HepG2 (cell line): ENCODE results near the gene B4GALT3. TPM values are rescaled to one million over a fixed set of nuclear protein-coding genes. Genes with fewer than 3 reads are reported as not detected.

Experiments
- CAMTA2 ChIP-seq: sonication (generic); formaldehyde crosslinking; IDR thresholded peaks from 2 replicates; pipeline ENCODE4 v1.4.0; 2020; ENCODE audit warnings: mild to moderate bottlenecking, missing genetic modification reagents, borderline replicate concordance
- GFI1 ChIP-seq: sonication (generic); formaldehyde crosslinking; IDR thresholded peaks from 2 replicates; pipeline ENCODE4 v1.5.0; 2020; ENCODE audit warnings: missing genetic modification reagents, mild to moderate bottlenecking, borderline replicate concordance
- HOXA5 ChIP-seq: sonication (generic); formaldehyde crosslinking; IDR thresholded peaks from 2 replicates; pipeline ENCODE4 v1.4.0; 2020; ENCODE audit warnings: missing genetic modification reagents
- KAT7 ChIP-seq: IDR thresholded peaks from 2 replicates; pipeline ENCODE4 v1.6.1; 2018; ENCODE audit warnings: borderline replicate concordance, missing compliant biosample characterization
- KDM2A ChIP-seq: sonication (generic); formaldehyde crosslinking; IDR thresholded peaks from 2 replicates; pipeline ENCODE4 v1.4.0; 2020; ENCODE audit warnings: low read depth, missing genetic modification reagents, borderline replicate concordance
- KLF6 ChIP-seq: IDR thresholded peaks from 2 replicates; pipeline ENCODE4 v1.8.0; 2016; ENCODE audit warnings: missing biosample characterization, missing genetic modification reagents
- MTF2 ChIP-seq: sonication (generic); formaldehyde crosslinking; IDR thresholded peaks from 2 replicates; pipeline ENCODE4 v1.5.0; 2020; ENCODE audit warnings: missing genetic modification reagents, borderline replicate concordance
- NBN ChIP-seq: fragments of 450-650 bp; conservative IDR thresholded peaks from 2 replicates; pipeline ENCODE4 v1.6.1; 2017
- NCOA1 ChIP-seq: sonication (generic); formaldehyde crosslinking; IDR thresholded peaks from 2 replicates; pipeline ENCODE4 v1.9.0; 2021; ENCODE audit warnings: missing genetic modification reagents
- PTBP1 ChIP-seq: fragments of 200-400 bp; formaldehyde crosslinking; IDR thresholded peaks from 2 replicates; pipeline ENCODE4 v1.6.1; 2018; ENCODE audit warnings: low read length, low read depth; ENCODE audit not compliant: poor library complexity, severe bottlenecking
- REL ChIP-seq: sonication (generic); formaldehyde crosslinking; conservative IDR thresholded peaks from 2 replicates; pipeline ENCODE4 v1.8.0; 2022; ENCODE audit warnings: mild to moderate bottlenecking, missing genetic modification reagents, moderate library complexity
- XBP1 ChIP-seq: sonication (generic); formaldehyde crosslinking; IDR thresholded peaks from 2 replicates; pipeline ENCODE4 v1.5.0; 2020; ENCODE audit warnings: missing genetic modification reagents
- ZNF263 ChIP-seq: sonication (generic); formaldehyde crosslinking; IDR thresholded peaks from 2 replicates; pipeline ENCODE4 v1.4.0; 2020; ENCODE audit warnings: missing genetic modification reagents
- ZNF589 ChIP-seq: sonication (generic); formaldehyde crosslinking; conservative IDR thresholded peaks from 2 replicates; pipeline ENCODE4 v1.8.0; 2022; ENCODE audit warnings: mild to moderate bottlenecking, moderate library complexity, missing genetic modification reagents
- ZNF678 ChIP-seq: sonication (generic); formaldehyde crosslinking; IDR thresholded peaks from 2 replicates; pipeline ENCODE4 v1.4.0; 2020; ENCODE audit warnings: mild to moderate bottlenecking, missing genetic modification reagents
- polyA plus RNA-seq, 8 experiments: library from polyadenylated mRNA; depleted of rRNA in 3 of 8; stranded (reverse) in 7 of 8; unstranded in 1 of 8; fragments of >200 nt; fragmentation: Illumina TruSeq in 4 of 8; extraction: Trizol in 4 of 8; gene quantifications; 2 replicates each; pipeline versions ENCODE4 v1.2.1 to v1.2.3, GENCODE V29; 2011 to 2016; ENCODE audit warnings: low read depth in 4 of 8, missing spikeins in 1 of 8, mixed read lengths in 1 of 8; ENCODE audit not compliant: insufficient read depth in 1 of 8
- total RNA-seq, 5 experiments: library from RNA; depleted of rRNA; stranded (reverse); fragments of >200 nt; fragmentation: Illumina TruSeq; extraction: Trizol; gene quantifications; 2 replicates each; pipeline ENCODE4 v1.2.3, GENCODE V29; 2016; ENCODE audit warnings: low read depth in 1 of 5
- TF ChIP-seq, protein P1 (sequence below): sonication (generic); formaldehyde crosslinking; IDR thresholded peaks from 2 replicates; pipeline ENCODE4 v1.9.0; 2021; ENCODE audit warnings: missing genetic modification reagents, mild to moderate bottlenecking, borderline replicate concordance
- TF ChIP-seq, protein P2 (sequence below): conservative IDR thresholded peaks from 2 replicates; pipeline ENCODE4 v1.6.1; 2018; ENCODE audit warnings: missing genetic modification reagents
- TF ChIP-seq, protein P3 (sequence below): sonication (generic); formaldehyde crosslinking; IDR thresholded peaks from 2 replicates; pipeline ENCODE4 v1.4.0; 2020; ENCODE audit warnings: missing genetic modification reagents, low read depth, mild to moderate bottlenecking, borderline replicate concordance
- TF ChIP-seq, protein P4 (sequence below): sonication (generic); formaldehyde crosslinking; IDR thresholded peaks from 2 replicates; pipeline ENCODE4; 2020; ENCODE audit warnings: missing genetic modification reagents, mild to moderate bottlenecking, borderline replicate concordance
- TF ChIP-seq, protein P5 (sequence below): sonication (generic); formaldehyde crosslinking; IDR thresholded peaks from 2 replicates; pipeline ENCODE4 v1.5.0; 2020; ENCODE audit warnings: missing genetic modification reagents, mild to moderate bottlenecking, borderline replicate concordance

The B4GALT3 gene
- total and polyA plus RNA-seq, 2 of the 13 experiments (the other 11 are each of a cell fraction or from before 2014, with no cell fraction given) = 35.6 to 40.4 TPM

DNA sequence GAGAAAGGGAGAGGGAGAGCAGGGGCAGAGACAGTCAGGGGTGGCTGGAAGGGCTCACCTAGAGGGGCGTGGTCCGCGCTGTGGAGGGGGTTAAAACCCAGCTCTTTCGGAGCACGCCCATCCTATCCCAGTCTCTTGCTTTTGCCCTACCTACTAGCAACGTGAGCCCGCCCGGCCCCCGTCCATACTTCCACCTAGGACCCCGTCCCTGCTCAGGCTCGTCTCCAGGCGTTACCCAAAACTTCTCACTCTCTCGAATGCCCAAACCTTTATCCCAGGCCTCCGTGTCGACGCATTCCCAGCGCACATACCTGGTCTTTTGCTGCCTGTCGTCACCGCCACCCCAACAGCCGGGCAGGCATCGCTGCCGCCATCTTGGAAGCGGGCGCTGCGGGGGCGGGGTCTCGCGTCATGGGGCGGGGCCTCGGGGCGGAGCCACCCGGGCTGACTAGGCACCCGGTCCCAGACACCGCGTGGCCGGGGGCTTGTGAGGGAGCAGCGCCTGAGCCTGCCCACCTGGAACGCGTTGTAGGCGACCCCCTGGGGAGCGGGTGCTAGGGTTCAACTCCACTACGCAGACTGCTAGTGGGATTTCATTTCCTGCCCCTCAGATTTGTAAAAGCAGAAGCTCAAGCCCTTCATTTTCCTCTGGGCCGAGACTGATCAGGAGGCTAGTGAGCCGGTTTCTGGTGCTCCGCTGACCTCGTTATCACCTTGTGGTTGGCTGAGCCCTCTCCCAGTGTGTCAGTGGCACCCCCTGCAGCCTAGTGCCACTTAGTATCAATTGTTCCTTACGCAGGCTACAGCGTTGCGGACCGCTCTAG, at the start of gene B4GALT3 (continued):
- TF ChIP-seq, protein P1, sequence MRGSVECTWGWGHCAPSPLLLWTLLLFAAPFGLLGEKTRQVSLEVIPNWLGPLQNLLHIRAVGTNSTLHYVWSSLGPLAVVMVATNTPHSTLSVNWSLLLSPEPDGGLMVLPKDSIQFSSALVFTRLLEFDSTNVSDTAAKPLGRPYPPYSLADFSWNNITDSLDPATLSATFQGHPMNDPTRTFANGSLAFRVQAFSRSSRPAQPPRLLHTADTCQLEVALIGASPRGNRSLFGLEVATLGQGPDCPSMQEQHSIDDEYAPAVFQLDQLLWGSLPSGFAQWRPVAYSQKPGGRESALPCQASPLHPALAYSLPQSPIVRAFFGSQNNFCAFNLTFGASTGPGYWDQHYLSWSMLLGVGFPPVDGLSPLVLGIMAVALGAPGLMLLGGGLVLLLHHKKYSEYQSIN (CRISPR knock-in tag) = no peak
- TF ChIP-seq, protein P2, sequence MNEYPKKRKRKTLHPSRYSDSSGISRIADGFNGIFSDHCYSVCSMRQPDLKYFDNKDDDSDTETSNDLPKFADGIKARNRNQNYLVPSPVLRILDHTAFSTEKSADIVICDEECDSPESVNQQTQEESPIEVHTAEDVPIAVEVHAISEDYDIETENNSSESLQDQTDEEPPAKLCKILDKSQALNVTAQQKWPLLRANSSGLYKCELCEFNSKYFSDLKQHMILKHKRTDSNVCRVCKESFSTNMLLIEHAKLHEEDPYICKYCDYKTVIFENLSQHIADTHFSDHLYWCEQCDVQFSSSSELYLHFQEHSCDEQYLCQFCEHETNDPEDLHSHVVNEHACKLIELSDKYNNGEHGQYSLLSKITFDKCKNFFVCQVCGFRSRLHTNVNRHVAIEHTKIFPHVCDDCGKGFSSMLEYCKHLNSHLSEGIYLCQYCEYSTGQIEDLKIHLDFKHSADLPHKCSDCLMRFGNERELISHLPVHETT (CRISPR knock-in tag) = no peak
- TF ChIP-seq ZNF263 = no peak
- TF ChIP-seq KAT7 (CRISPR knock-in tag) = peak; percentile 74; the same call in 1 of the 2 replicates
- TF ChIP-seq, protein P3, sequence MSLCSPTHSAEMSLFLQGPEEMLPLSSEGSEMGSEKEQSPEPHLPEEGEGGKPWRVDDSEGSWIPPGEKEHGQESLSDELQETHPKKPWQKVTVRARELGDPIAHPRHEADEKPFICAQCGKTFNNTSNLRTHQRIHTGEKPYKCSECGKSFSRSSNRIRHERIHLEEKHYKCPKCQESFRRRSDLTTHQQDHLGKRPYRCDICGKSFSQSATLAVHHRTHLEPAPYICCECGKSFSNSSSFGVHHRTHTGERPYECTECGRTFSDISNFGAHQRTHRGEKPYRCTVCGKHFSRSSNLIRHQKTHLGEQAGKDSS (CRISPR knock-in tag) = peak; percentile 94
- TF ChIP-seq, protein P4, sequence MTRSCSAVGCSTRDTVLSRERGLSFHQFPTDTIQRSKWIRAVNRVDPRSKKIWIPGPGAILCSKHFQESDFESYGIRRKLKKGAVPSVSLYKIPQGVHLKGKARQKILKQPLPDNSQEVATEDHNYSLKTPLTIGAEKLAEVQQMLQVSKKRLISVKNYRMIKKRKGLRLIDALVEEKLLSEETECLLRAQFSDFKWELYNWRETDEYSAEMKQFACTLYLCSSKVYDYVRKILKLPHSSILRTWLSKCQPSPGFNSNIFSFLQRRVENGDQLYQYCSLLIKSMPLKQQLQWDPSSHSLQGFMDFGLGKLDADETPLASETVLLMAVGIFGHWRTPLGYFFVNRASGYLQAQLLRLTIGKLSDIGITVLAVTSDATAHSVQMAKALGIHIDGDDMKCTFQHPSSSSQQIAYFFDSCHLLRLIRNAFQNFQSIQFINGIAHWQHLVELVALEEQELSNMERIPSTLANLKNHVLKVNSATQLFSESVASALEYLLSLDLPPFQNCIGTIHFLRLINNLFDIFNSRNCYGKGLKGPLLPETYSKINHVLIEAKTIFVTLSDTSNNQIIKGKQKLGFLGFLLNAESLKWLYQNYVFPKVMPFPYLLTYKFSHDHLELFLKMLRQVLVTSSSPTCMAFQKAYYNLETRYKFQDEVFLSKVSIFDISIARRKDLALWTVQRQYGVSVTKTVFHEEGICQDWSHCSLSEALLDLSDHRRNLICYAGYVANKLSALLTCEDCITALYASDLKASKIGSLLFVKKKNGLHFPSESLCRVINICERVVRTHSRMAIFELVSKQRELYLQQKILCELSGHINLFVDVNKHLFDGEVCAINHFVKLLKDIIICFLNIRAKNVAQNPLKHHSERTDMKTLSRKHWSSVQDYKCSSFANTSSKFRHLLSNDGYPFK = peak; percentile 72; the same call in 1 of the 2 replicates
- peak; percentile 78; the same call in 1 of the 2 replicates for TF ChIP-seq CAMTA2
- TF ChIP-seq ZNF589 (CRISPR knock-in tag) = 0 out of 2 replicates have a peak, but pooled peaks have one; percentile 54
- TF ChIP-seq HOXA5 (CRISPR knock-in tag) = no peak
- TF ChIP-seq, protein P5, sequence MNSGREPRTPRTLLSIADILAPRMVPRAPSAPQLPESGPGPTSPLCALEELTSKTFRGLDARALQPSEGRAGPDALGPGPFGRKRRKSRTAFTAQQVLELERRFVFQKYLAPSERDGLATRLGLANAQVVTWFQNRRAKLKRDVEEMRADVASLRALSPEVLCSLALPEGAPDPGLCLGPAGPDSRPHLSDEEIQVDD = no peak
- TF ChIP-seq ZNF678 = 0 out of 2 replicates have a peak, but pooled peaks have one; percentile 65
- peak; percentile 87 for TF ChIP-seq KDM2A (CRISPR knock-in tag)
- peak; percentile 78; the same call in 1 of the 2 replicates for TF ChIP-seq MTF2
- no peak for TF ChIP-seq XBP1 (CRISPR knock-in tag)
- no peak for TF ChIP-seq NBN
- 0 out of 2 replicates have a peak, but pooled peaks have one; percentile 76 for TF ChIP-seq KLF6 (CRISPR knock-in tag)
- no peak; the same call in 1 of the 2 replicates for TF ChIP-seq NCOA1 (CRISPR knock-in tag)
- TF ChIP-seq REL (CRISPR knock-in tag) = no peak
- no peak for TF ChIP-seq GFI1 (CRISPR knock-in tag)
- TF ChIP-seq PTBP1 = no peak
